ENCODE results near the gene CAMSAP2. TPM values are rescaled to one million over a fixed set of nuclear protein-coding genes. Genes with fewer than 3 reads are reported as not detected.

The CAMSAP2 gene
- total and polyA plus RNA-seq, 9 donors, result 14.5 to 44.5 (median 33.6) TPM

- DNase-seq, result no peak
- Histone ChIP-seq H3K27me3 (no peaks in the 10 kb centered on the region), H3K27ac (no peak overlapping the region), H3K4me1 (ENCODE audit: insufficient read depth) (no peaks in the 10 kb centered on the region), H3K4me3 (no peak overlapping the region), H3K36me3 (no peaks in the 10 kb centered on the region), H3K9me3 (no peaks in the 10 kb centered on the region)
- intact Hi-C loops (cut with DNase I), result no loop called here
- TF ChIP-seq CTCF (IDR thresholded peaks at IDR 0.05) (no peak), EP300 (IDR thresholded peaks at IDR 0.05) (no peak), POLR2A (IDR thresholded peaks at IDR 0.05) (no peak)
- 90 to 95% (median 91%) methylated on average over 5 of the region's 5 CpGs for WGBS, 3 donors
Observed at GRCh38 chr1:200903793-200904192, 165.1 kb downstream of the CAMSAP2 start.

- no peak for DNase-seq
- intact Hi-C loops (cut with DNase I), result no loop called here
- Histone ChIP-seq H3K9me3 (no peaks in the 10 kb centered on the region), H3K27ac (no peak overlapping the region), H3K4me1 (ENCODE audit: insufficient read depth) (no peaks in the 10 kb centered on the region), H3K36me3 (no peaks in the 10 kb centered on the region), H3K4me3 (no peak overlapping the region), H3K27me3 (no peaks in the 10 kb centered on the region)
- TF ChIP-seq CTCF (IDR thresholded peaks at IDR 0.05) (no peak), EP300 (IDR thresholded peaks at IDR 0.05) (no peak)
Observed at GRCh38 chr1:200904772-200905171, 166.1 kb downstream of the CAMSAP2 start.

GRCh38 chr1:200905411-200906052 lies 166.8 kb downstream of the CAMSAP2 start:
- Histone ChIP-seq H3K27me3 (no peaks in the 10 kb centered on the region), H3K4me3 (no peak overlapping the region), H3K27ac (no peak overlapping the region), H3K9me3 (no peaks in the 10 kb centered on the region), H3K4me1 (ENCODE audit: insufficient read depth) (no peaks in the 10 kb centered on the region), H3K36me3 (no peaks in the 10 kb centered on the region)
- intact Hi-C loops (cut with DNase I), result no loop called here
- 60 to 66% (median 64%) methylated on average over 4 of the region's 4 CpGs for WGBS, 3 donors
- no peak for DNase-seq
- no peak for TF ChIP-seq EP300 (IDR thresholded peaks at IDR 0.05)
- no peak for TF ChIP-seq POLR2A (IDR thresholded peaks at IDR 0.05)

- TF ChIP-seq EP300 (IDR thresholded peaks at IDR 0.05) (no peak), POLR2A (IDR thresholded peaks at IDR 0.05) (no peak), CTCF (IDR thresholded peaks at IDR 0.05) (no peak)
- no peak overlapping the region for H3K27ac ChIP-seq
- no peaks in the 10 kb centered on the region for H3K9me3 ChIP-seq
- no peak for DNase-seq
- H3K4me3 ChIP-seq, result no peak overlapping the region
- no peaks in the 10 kb centered on the region for H3K4me1 ChIP-seq (ENCODE audit: insufficient read depth)
- H3K27me3 ChIP-seq, result no peaks in the 10 kb centered on the region
- intact Hi-C loops (cut with DNase I), result no loop called here
- H3K36me3 ChIP-seq, result no peaks in the 10 kb centered on the region
- 93 to 99% (median 95%) methylated on average over 2 of the region's 2 CpGs for WGBS, 3 donors
Observed at GRCh38 chr1:200906491-200906890, 167.8 kb downstream of the CAMSAP2 start.

GRCh38 chr1:200907611-200908097 lies 169.0 kb downstream of the CAMSAP2 start:
- no peaks in the 10 kb centered on the region for H3K36me3 ChIP-seq
- H3K4me3 ChIP-seq, result no peak overlapping the region
- no peaks in the 10 kb centered on the region for H3K4me1 ChIP-seq (ENCODE audit: insufficient read depth)
- WGBS, 3 donors, result 86 to 90% (median 88%) methylated on average over 5 of the region's 5 CpGs
- DNase-seq, result no peak
- intact Hi-C loops (cut with DNase I), result no loop called here
- no peaks in the 10 kb centered on the region for H3K9me3 ChIP-seq
- no peak overlapping the region for H3K27ac ChIP-seq
- no peaks in the 10 kb centered on the region for H3K27me3 ChIP-seq
- TF ChIP-seq POLR2A (IDR thresholded peaks at IDR 0.05) (no peak), EP300 (IDR thresholded peaks at IDR 0.05) (no peak), CTCF (IDR thresholded peaks at IDR 0.05) (no peak)
